ENCODE data around the gene EFCAB6.

EFCAB6 gene

GRCh38 chr22:43541462-43542407 lies 270.4 kb downstream of the EFCAB6 start:
- no peak for ATAC-seq

- ATAC-seq = no peak
Measured at GRCh38 chr22:43541022-43541421, 271.1 kb downstream of the EFCAB6 start.

GRCh38 chr22:43540529-43540923 lies 271.6 kb downstream of the EFCAB6 start:
- no peak for ATAC-seq

- ATAC-seq = no peak
Measured at GRCh38 chr22:43539572-43540528, 272.3 kb downstream of the EFCAB6 start.

- ATAC-seq = no peak
Measured at GRCh38 chr22:43537019-43537585, 275.0 kb downstream of the EFCAB6 start.

- no peak for ATAC-seq
Measured at GRCh38 chr22:43535741-43536140, 276.4 kb downstream of the EFCAB6 start.

- no peak for ATAC-seq
Measured at GRCh38 chr22:43535336-43535735, 276.8 kb downstream of the EFCAB6 start.

GRCh38 chr22:43534916-43535315 lies 277.2 kb downstream of the EFCAB6 start:
- no peak for ATAC-seq

GRCh38 chr22:43533656-43534428 lies 278.3 kb downstream of the EFCAB6 start:
- no peak for ATAC-seq

GRCh38 chr22:43533156-43533530 lies 279.0 kb downstream of the EFCAB6 start:
- ATAC-seq = no peak

- no peak for ATAC-seq
Measured at GRCh38 chr22:43532301-43533155, 279.6 kb downstream of the EFCAB6 start.

- ATAC-seq = no peak
Measured at GRCh38 chr22:43531651-43532050, 280.5 kb downstream of the EFCAB6 start.

- no peak for ATAC-seq
Measured at GRCh38 chr22:43530349-43531201, 281.5 kb downstream of the EFCAB6 start.

- ATAC-seq = no peak
Measured at GRCh38 chr22:43529934-43530333, 282.2 kb downstream of the EFCAB6 start.

GRCh38 chr22:43529461-43529860 lies 282.6 kb downstream of the EFCAB6 start:
- ATAC-seq = no peak

- ATAC-seq = no peak
Measured at GRCh38 chr22:43528601-43529360, 283.3 kb downstream of the EFCAB6 start.

GRCh38 chr22:43526946-43527345 lies 285.2 kb downstream of the EFCAB6 start:
- no peak for ATAC-seq

- ATAC-seq = no peak
Measured at GRCh38 chr22:43526117-43526655, 285.9 kb downstream of the EFCAB6 start.

GRCh38 chr22:43521716-43522115 lies 290.4 kb downstream of the EFCAB6 start:
- no peak for ATAC-seq
